ENCODE results near the gene RBMX. TPM values are rescaled to one million over a fixed set of nuclear protein-coding genes. Genes with fewer than 3 reads are reported as not detected.

RBMX gene
- total and polyA plus RNA-seq, 2 of the 13 experiments (the other 11 are each of a cell fraction or from before 2014, with no cell fraction given): 114 to 254 TPM

DNA sequence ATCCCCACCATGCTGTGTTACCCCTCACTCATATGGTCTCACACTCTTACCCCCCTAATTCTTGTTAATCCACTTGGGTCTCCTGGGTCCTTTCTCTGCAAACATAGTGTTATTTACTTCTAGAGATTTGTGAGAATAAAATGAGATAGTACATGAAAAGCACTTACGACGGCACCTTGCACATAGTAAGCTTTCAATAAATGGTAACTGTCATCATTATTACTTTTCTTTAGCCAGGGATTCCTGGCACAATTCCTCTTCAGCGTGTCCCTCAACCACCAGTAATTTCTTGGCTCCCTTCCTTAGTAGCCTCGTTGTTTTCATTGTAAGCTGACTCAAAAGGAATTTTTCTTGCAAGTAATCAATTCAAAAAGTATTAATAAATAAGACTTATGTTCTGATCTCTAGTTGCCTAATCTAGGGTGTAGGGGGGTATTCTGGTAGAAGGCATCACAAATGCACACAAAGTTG is 30.1 kb upstream of the RBMX start:
- ATAC-seq: no peak
- H3K36me3 ChIP-seq (replicated peaks in 1 of 2; ENCODE audit: control insufficient read depth in 1 of 2, insufficient read depth in 2 of 2, low read length in 2 of 2): no peaks in the 10 kb centered on the region
- no peak for DNase-seq (ENCODE audit: low spot score)
- no peaks in the 10 kb centered on the region for H4K20me1 ChIP-seq (ENCODE audit: insufficient read depth, low read length)
- WGBS (ENCODE audit: low lambda C conversion rate): 91% methylated on average over 4 of the region's 4 CpGs
- H3K27me3 ChIP-seq (ENCODE audit: control insufficient read depth in 1 of 2, insufficient read depth in 2 of 2, low read length in 2 of 2): no peaks in the 10 kb centered on the region
- peak overlapping the region; percentile 42 for H2AFZ ChIP-seq (ENCODE audit: low read length)
- no peak overlapping the region; a peak in 1 of 6 replicates for H3K4me3 ChIP-seq (replicated peaks in 1 of 3; ENCODE audit: insufficient read depth in 1 of 3, low read depth in 2 of 3, low read length in 3 of 3)
- intact Hi-C loops (cut with micrococcal nuclease; ENCODE audit: unreplicated experiment) (no loop called here), in situ Hi-C loops (cut with HindIII; ENCODE audit: extremely low pct_ligation_motif_present, low pct_unique_long_range_greater_than_20kb) (loop anchor here (25.0 kb wide), 1 partner anchor 198 kb away; no protein-coding TSS in a partner anchor)
- no peak overlapping the region for H3K27ac ChIP-seq (ENCODE audit: extremely low read length, insufficient read depth, low read length)
- BruUV-seq (replicated peaks): no TSS peak
- no peak for TF ChIP-seq KDM6A (CRISPR knock-in tag; IDR thresholded peaks at IDR 0.05; ENCODE audit: low read depth)
- TF ChIP-seq HOXA9 (CRISPR knock-in tag; IDR thresholded peaks at IDR 0.05; ENCODE audit: borderline replicate concordance): no peak
- TF ChIP-seq ZNF30 (CRISPR knock-in tag; IDR thresholded peaks at IDR 0.05): no peak
- no peak for TF ChIP-seq ATM (IDR thresholded peaks at IDR 0.05; ENCODE audit: borderline replicate concordance)
- no peak for TF ChIP-seq RFXAP (CRISPR knock-in tag; IDR thresholded peaks at IDR 0.05; ENCODE audit: borderline replicate concordance)
- no peak overlapping the region for H3K9ac ChIP-seq (ENCODE audit: insufficient read depth, low read depth, low read length)
- POLR2A ChIA-PET: no interaction called here
- H3K9me3 ChIP-seq (ENCODE audit: low read length): no peaks in the 10 kb centered on the region
- no peaks in the 10 kb centered on the region for H3K4me1 ChIP-seq (ENCODE audit: insufficient read depth, low read length)
- CTCF ChIA-PET (ENCODE audit: low intra/inter-chr PET ratio, low total read pairs): no interaction called here
- no peak overlapping the region for H3K4me2 ChIP-seq (ENCODE audit: low read depth, low read length)
- H3K79me2 ChIP-seq (ENCODE audit: insufficient read depth, low read length): no peaks in the 10 kb centered on the region
- no peak for FAIRE-seq

DNA sequence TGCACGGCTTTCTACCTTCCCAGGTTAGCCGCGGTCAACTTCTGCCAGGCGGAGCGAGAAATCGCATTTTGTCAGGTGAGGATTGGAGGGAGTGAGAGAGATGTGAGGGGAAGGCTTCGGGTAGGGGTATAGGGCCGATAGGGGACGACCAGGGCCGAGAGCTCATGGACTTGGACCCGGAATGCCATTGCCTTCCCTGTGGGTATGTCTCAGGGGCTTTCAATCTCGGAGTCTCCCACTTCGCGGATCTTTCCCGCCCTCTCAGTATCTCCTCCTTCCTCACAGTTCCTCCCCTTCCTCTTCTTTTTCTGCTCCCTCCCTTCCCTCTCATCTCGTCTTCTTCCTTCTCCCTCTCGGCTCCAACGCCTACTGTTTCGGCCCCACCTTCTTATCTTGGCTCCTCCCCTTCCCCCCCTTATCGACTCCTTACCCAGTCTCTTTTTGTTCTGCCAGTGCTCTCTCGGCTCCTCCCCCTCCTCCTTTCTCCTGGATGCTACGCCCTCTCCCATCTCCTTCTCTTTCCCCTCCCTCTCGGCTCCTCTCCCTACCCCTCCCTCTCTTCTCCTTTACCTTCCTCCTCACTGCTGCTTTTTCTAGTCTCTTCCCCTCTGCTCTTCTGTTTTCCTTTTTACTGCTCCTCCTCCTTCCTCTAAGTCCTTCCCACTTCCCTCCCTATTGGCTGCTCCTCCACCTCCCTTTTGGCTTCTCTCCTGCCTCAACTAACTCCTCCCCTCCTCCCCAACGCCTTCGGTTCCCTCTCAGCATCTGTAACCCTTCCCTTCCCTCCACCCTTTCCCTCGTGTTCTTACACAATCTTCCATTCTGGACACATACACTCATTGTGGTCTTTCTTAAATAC is 29.4 kb upstream of the RBMX start:
- ATAC-seq: peak; percentile 55
- H3K9ac ChIP-seq (ENCODE audit: insufficient read depth, low read depth, low read length): 0 out of 2 replicates have a peak overlapping the region, but pooled peaks have one; percentile 22
- no peaks in the 10 kb centered on the region for H3K4me1 ChIP-seq (ENCODE audit: insufficient read depth, low read length)
- 4% methylated on average over 14 of the region's 26 CpGs for WGBS (ENCODE audit: low lambda C conversion rate)
- no TSS peak for BruUV-seq (replicated peaks)
- no peak for FAIRE-seq
- ChIA-PET POLR2A (interaction anchor here (0.6 to 1.8 kb wide), 2 partner anchors 30 to 43 kb away, joined by 3 to 7 read pairs; partner anchors contain the start of gene RBMX), CTCF (ENCODE audit: low intra/inter-chr PET ratio, low total read pairs) (no interaction called here)
- no peaks in the 10 kb centered on the region for H3K27me3 ChIP-seq (ENCODE audit: control insufficient read depth in 1 of 2, insufficient read depth in 2 of 2, low read length in 2 of 2)
- peak overlapping the region; percentile 60 to 73 (median 63) for H3K4me3 ChIP-seq (replicated peaks in 1 of 3; ENCODE audit: insufficient read depth in 1 of 3, low read depth in 2 of 3, low read length in 3 of 3)
- H2AFZ ChIP-seq (ENCODE audit: low read length): peak overlapping the region; percentile 63
- in situ Hi-C loops (cut with HindIII; ENCODE audit: extremely low pct_ligation_motif_present, low pct_unique_long_range_greater_than_20kb): loop anchor here (25.0 kb wide), 1 partner anchor 198 kb away; no protein-coding TSS in a partner anchor
- H3K27ac ChIP-seq (ENCODE audit: extremely low read length, insufficient read depth, low read length): no peak overlapping the region
- H3K9me3 ChIP-seq (ENCODE audit: low read length): no peaks in the 10 kb centered on the region
- no peaks in the 10 kb centered on the region for H3K79me2 ChIP-seq (ENCODE audit: insufficient read depth, low read length)
- peak overlapping the region; percentile 84 for H3K4me2 ChIP-seq (ENCODE audit: low read depth, low read length)
- intact Hi-C loops (cut with micrococcal nuclease; ENCODE audit: unreplicated experiment): no loop called here
- no peak for DNase-seq (ENCODE audit: low spot score)
- H4K20me1 ChIP-seq (ENCODE audit: insufficient read depth, low read length): no peaks in the 10 kb centered on the region
- H3K36me3 ChIP-seq (replicated peaks in 1 of 2; ENCODE audit: control insufficient read depth in 1 of 2, insufficient read depth in 2 of 2, low read length in 2 of 2): no peaks in the 10 kb centered on the region
- TF ChIP-seq, protein P1, sequence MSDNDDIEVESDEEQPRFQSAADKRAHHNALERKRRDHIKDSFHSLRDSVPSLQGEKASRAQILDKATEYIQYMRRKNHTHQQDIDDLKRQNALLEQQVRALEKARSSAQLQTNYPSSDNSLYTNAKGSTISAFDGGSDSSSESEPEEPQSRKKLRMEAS (IDR thresholded peaks at IDR 0.05): peak; percentile 16; the same call in 1 of the 2 replicates
- TF ChIP-seq, protein P2, sequence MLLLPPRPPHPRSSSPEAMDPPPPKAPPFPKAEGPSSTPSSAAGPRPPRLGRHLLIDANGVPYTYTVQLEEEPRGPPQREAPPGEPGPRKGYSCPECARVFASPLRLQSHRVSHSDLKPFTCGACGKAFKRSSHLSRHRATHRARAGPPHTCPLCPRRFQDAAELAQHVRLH (CRISPR knock-in tag; IDR thresholded peaks at IDR 0.05; ENCODE audit: borderline replicate concordance, low read depth): no peak
- no peak for TF ChIP-seq SOX5 (CRISPR knock-in tag; IDR thresholded peaks at IDR 0.05; ENCODE audit: borderline replicate concordance)
- TF ChIP-seq ZNF550 (CRISPR knock-in tag; IDR thresholded peaks at IDR 0.05; ENCODE audit: borderline replicate concordance): no peak
- TF ChIP-seq, protein P3, sequence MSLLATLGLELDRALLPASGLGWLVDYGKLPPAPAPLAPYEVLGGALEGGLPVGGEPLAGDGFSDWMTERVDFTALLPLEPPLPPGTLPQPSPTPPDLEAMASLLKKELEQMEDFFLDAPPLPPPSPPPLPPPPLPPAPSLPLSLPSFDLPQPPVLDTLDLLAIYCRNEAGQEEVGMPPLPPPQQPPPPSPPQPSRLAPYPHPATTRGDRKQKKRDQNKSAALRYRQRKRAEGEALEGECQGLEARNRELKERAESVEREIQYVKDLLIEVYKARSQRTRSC (CRISPR knock-in tag; IDR thresholded peaks at IDR 0.05; ENCODE audit: low read depth): no peak

All from HepG2 (cell line).